Fibroblast of villous mesenchyme (primary cell): ENCODE results near the gene UNCX. TPM values are rescaled to one million over a fixed set of nuclear protein-coding genes. Genes with fewer than 3 reads are reported as not detected.

Source experiments
- DNase-seq: peaks from one replicate; pipeline ENCODE4 v3.0.0-alpha.2; 2010; ENCODE audit warnings: low read depth
- H3K4me3 ChIP-seq: 2 replicates; pipeline ENCODE4 v1.5.1; 2011; ENCODE audit warnings: low read depth, mild to moderate bottlenecking, low read length
- total RNA-seq: library from RNA; depleted of rRNA; stranded (reverse); fragments of >200 nt; gene quantifications from 2 replicates; pipeline ENCODE4 v1.2.3, GENCODE V29; 2012
- TF ChIP-seq, protein P1 (sequence below): IDR thresholded peaks from 2 replicates; pipeline ENCODE4 v1.5.1; 2012; ENCODE audit warnings: low read depth, mild to moderate bottlenecking, low read length; ENCODE audit not compliant: insufficient read depth

The UNCX gene
- total RNA-seq, 1 donor: not detected

GRCh38 chr7:1246871-1247526, 14.3 kb downstream of the UNCX start:
- H3K4me3 ChIP-seq: no peak overlapping the region
- TF ChIP-seq, protein P1, sequence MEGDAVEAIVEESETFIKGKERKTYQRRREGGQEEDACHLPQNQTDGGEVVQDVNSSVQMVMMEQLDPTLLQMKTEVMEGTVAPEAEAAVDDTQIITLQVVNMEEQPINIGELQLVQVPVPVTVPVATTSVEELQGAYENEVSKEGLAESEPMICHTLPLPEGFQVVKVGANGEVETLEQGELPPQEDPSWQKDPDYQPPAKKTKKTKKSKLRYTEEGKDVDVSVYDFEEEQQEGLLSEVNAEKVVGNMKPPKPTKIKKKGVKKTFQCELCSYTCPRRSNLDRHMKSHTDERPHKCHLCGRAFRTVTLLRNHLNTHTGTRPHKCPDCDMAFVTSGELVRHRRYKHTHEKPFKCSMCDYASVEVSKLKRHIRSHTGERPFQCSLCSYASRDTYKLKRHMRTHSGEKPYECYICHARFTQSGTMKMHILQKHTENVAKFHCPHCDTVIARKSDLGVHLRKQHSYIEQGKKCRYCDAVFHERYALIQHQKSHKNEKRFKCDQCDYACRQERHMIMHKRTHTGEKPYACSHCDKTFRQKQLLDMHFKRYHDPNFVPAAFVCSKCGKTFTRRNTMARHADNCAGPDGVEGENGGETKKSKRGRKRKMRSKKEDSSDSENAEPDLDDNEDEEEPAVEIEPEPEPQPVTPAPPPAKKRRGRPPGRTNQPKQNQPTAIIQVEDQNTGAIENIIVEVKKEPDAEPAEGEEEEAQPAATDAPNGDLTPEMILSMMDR: no peak
- DNase-seq: no peak

DNA sequence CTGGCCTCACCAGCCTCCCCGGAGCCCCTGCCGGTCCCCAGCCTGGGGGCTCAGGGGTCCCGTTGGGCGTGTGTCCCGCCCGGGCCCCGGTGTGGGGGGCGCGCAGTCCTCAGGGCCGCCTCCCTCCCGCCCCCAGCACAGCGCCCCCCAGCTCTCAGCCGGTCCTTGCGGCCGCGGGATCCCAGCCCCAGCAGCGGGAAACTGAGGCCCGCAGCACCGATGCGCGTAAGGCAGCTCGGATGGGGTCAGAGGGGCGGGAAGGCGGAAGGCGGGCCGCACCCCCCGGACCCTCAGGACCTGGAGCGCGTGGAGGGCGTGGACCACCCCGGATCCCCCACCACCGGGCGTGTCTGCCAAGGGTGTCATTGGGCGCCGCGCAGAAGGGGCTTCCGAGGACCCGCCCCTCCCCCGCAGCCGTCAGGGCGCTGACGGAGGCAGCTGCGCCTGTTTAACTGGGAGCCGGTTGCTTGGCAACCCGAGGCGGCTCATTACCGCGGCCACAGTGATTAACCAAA, 14.9 kb downstream of the UNCX start:
- DNase-seq: no peak
- TF ChIP-seq, protein P1: no peak
- no peak overlapping the region for H3K4me3 ChIP-seq

DNA sequence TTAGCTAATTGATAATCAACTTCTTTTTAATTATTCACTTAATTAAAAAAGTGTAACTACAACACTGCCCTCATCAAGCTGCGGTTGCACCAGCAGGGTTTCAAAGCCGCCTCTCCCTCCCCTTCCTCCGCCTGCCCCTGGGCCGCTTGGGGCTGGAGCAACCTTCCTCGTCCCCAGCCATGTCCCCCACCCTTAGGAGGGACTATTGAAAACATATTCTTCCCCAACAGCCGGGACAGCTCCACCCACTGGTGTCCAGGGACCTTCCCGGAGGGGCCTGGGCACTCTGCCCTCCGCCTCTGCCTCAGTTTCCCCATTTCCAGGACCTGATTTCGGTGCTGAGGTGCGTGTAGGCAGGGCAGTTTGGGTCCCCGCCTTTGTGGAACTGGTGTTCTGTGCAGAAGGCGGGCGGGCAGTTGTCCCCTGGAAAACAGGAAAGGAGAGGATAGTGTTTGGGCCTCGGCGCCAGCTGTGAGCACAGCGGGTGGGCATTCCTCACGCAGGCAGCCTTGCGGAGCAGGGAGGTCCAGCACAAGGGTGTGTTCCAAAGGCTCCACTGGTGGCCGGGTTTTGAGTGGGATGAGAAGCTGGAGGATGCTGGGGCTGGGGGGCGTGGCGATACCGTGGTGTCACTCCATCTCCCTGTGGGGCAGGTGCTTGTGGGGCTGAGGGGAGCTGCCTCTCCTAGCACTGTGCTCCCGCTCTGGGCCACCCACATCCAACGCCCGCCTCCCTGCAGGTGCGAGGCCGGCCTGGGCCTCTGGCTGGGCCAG, 15.7 kb downstream of the UNCX start:
- DNase-seq: no peak
- H3K4me3 ChIP-seq: no peak overlapping the region
- TF ChIP-seq, protein P1: no peak

DNA sequence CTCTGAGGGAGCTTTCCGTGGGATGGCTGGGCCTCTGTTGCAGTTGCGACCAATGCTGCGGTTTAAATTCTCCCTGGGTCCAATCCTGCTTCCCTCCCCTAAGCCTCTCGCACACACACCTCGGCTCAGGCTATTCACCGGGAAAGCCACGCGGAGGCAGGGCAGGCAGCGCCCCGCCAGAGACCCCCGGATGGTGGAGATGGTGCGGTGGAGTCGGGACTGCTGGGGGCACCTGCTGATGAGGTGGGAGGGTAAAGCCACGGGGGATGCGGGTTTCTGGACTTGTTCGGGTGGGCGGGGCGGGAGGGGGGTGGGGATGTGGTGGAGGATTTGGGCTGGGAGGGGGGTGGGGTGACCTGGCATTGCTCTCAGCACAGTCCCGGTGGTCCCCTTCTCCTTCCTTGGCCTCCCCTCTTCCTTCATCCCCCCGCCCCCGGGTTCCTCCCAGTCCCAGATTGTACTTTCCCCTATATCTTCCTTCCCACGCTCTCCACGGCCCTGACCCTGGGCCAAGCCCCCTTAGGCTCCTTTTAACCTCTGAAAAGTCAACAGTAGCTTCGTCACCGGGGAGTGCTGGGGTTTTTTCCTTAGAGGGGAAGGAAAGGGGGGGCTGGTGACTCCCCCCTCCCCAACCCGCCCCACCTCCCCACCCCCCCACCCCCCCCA, 16.4 kb downstream of the UNCX start:
- DNase-seq: no peak
- H3K4me3 ChIP-seq: no peak overlapping the region
- TF ChIP-seq, protein P1: no peak

DNA sequence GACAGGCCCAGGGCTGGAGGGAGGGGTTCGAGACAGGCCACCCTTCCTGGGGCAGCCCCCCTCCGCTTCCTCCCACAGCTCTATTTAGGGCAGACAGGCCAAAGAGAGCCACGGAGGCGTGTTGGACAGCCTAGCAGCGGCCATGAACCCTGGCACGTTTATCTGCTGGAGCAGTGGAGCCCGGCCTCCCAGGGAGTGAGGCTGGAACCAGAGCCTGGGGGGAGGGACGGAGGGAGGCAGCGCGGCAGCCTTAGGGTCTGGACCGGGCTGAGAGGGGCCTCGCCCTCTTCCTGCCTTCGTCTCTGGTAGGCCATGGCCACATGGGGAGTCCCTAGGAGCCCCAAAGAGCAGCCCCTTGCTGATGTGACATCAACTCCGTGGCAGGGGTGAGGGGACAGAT, 17.1 kb downstream of the UNCX start:
- H3K4me3 ChIP-seq: no peak overlapping the region
- no peak for DNase-seq
- TF ChIP-seq, protein P1: no peak

DNA sequence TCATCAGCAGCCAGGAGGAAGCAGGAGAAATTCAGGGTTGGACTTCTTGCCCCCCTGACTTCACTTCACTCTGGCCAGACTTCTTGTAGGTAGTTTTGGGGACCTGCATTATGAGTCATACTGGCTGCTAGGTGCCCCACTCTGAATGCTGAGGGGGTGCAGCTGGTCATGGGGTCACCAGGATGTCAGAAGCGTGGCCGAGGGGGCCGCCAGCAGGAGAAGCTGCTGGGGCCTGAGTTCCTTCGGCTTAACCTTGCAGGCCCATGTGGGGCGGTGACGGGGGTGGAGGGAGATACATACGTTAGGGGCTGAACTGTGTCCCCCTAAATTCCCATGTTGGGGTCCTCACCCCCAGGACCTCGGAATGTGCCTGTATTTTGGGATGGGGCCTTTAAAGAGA, 18.2 kb downstream of the UNCX start:
- no peak for DNase-seq
- H3K4me3 ChIP-seq: no peak overlapping the region
- TF ChIP-seq, protein P1: no peak
